HepG2 (cell line): ENCODE measurements around the gene SPAAR. TPM values are rescaled to one million over a fixed set of nuclear protein-coding genes. Genes with fewer than 3 reads are reported as not detected.
A peak's percentile ranks its signal among the peaks of the same experiment; 100 is the strongest.

Experiments
- ATAC-seq: fragments of 200-7000 bp; cut with Tn5 transposase; 3 replicates; pipeline ENCODE4 v1.9.1; 2020; ENCODE audit warnings: mild to moderate bottlenecking, moderate library complexity
- BruUV-seq: library from RNA; stranded (reverse); fragments of 400-500 nt; replicated peaks from 2 replicates; lab custom pipeline; 2021; lab: Mats Ljungman, UMichigan
- CTCF ChIA-PET: fragments of 300-600 bp; formaldehyde crosslinking; extraction: SDS; loops from one replicate; lab custom pipeline; 2021; ENCODE audit warnings: low total read pairs, inconsistent platforms, low intra/inter-chr PET ratio; lab: Yijun Ruan, JAX
- POLR2A ChIA-PET: fragments of 350-600 bp; sonication (Branson Sonifier 250); formaldehyde crosslinking; loops from one replicate; lab custom pipeline; 2020; ENCODE audit warnings: antibody characterized with exemption, inconsistent platforms; lab: Yijun Ruan, JAX
- DNase-seq: peaks from one replicate; pipeline ENCODE4 v3.0.0-alpha.2; 2015; ENCODE audit warnings: low spot score
- FAIRE-seq: peaks from 3 replicates; lab custom pipeline; 2011; peaks lifted over from hg19 to GRCh38; lab: Jason Lieb, UNC
- H2AFZ ChIP-seq: one replicate; pipeline ENCODE4 v1.6.1; 2011; ENCODE audit warnings: low read length, inconsistent platforms
- H3K27ac ChIP-seq: fragments of 300-600 bp; 3 replicates; pipeline ENCODE4 v1.8.0; 2011; ENCODE audit warnings: mixed run types, mild to moderate bottlenecking, mixed read lengths, low read length, inconsistent platforms; ENCODE audit not compliant: insufficient read depth; ENCODE audit errors: extremely low read length
- H3K27me3 ChIP-seq, 2 experiments: fragments of 200-600 bp in 1 of 2; 2 replicates in 1 of 2; 3 replicates in 1 of 2; pipeline versions ENCODE4 v1.6.0 to v1.8.0; 2011; ENCODE audit warnings: low read length in 2 of 2, mild to moderate bottlenecking in 2 of 2, moderate library complexity in 2 of 2, inconsistent platforms in 1 of 2; ENCODE audit not compliant: insufficient read depth in 2 of 2, control insufficient read depth in 1 of 2
- H3K36me3 ChIP-seq, 2 experiments: fragments of 200-600 bp in 1 of 2; replicated peaks in 1 of 2; 2 replicates in 1 of 2; 3 replicates in 1 of 2; pipeline versions ENCODE4 v1.5.1 to v1.8.0; 2011; ENCODE audit warnings: low read length in 2 of 2, inconsistent platforms in 1 of 2; ENCODE audit not compliant: insufficient read depth in 2 of 2, control insufficient read depth in 1 of 2
- H3K4me1 ChIP-seq: 2 replicates; pipeline ENCODE4 v1.5.1; 2012; ENCODE audit warnings: low read length, inconsistent platforms; ENCODE audit not compliant: insufficient read depth
- H3K4me2 ChIP-seq: 2 replicates; pipeline ENCODE4 v1.6.0; 2011; ENCODE audit warnings: low read depth, low read length, inconsistent platforms
- H3K4me3 ChIP-seq, 3 experiments: fragments of 200-600 bp in 1 of 3; sonication (generic), shearing (Covaris generic) in 1 of 3; replicated peaks in 1 of 3; 2 replicates each; pipeline ENCODE4 v1.5.1; 2011 to 2016; ENCODE audit warnings: low read length in 3 of 3, inconsistent platforms in 2 of 3, low read depth in 2 of 3, mild to moderate bottlenecking in 2 of 3, control low read depth in 1 of 3, mixed read lengths in 1 of 3; ENCODE audit not compliant: insufficient read depth in 1 of 3
- H3K79me2 ChIP-seq: one replicate; pipeline ENCODE4 v1.6.1; 2011; ENCODE audit warnings: low read length, inconsistent platforms; ENCODE audit not compliant: insufficient read depth
- H3K9ac ChIP-seq: 2 replicates; pipeline ENCODE4 v1.6.0; 2011; ENCODE audit warnings: mild to moderate bottlenecking, low read depth, low read length, inconsistent platforms; ENCODE audit not compliant: insufficient read depth
- H3K9me3 ChIP-seq: 2 replicates; pipeline ENCODE4 v1.5.1; 2012; ENCODE audit warnings: mild to moderate bottlenecking, low read length
- H4K20me1 ChIP-seq: 2 replicates; pipeline ENCODE4 v1.6.0; 2011; ENCODE audit warnings: inconsistent platforms, mild to moderate bottlenecking, low read length, moderate library complexity; ENCODE audit not compliant: insufficient read depth
- CCDC6 ChIP-seq: sonication (generic); formaldehyde crosslinking; IDR thresholded peaks from 2 replicates; pipeline ENCODE4 v1.8.1; 2022; ENCODE audit warnings: mild to moderate bottlenecking, missing genetic modification reagents, moderate library complexity
- CTCF ChIP-seq: sonication (generic); formaldehyde crosslinking; IDR thresholded peaks from 2 replicates; pipeline ENCODE4 v1.5.0; 2020; ENCODE audit warnings: mild to moderate bottlenecking, missing genetic modification reagents, moderate library complexity
- DPF2 ChIP-seq: sonication (generic); formaldehyde crosslinking; IDR thresholded peaks from 2 replicates; pipeline ENCODE4 v1.4.0; 2020; ENCODE audit warnings: mild to moderate bottlenecking, low read depth, missing genetic modification reagents, borderline replicate concordance
- DRAP1 ChIP-seq: IDR thresholded peaks from 2 replicates; pipeline ENCODE4 v1.6.1; 2016; ENCODE audit warnings: missing genetic modification reagents, missing compliant biosample characterization
- GATAD2A ChIP-seq: IDR thresholded peaks from 2 replicates; pipeline ENCODE4 v1.6.1; 2016
- HDAC2 ChIP-seq: sonication (generic); formaldehyde crosslinking; IDR thresholded peaks from 2 replicates; pipeline ENCODE4 v1.4.0; 2020; ENCODE audit warnings: missing genetic modification reagents
- MED1 ChIP-seq: sonication (generic); formaldehyde crosslinking; IDR thresholded peaks from 2 replicates; pipeline ENCODE4 v1.4.0; 2020; ENCODE audit warnings: missing genetic modification reagents
- NCOR1 ChIP-seq: fragments of 200-600 bp; sonication (generic); IDR thresholded peaks from 2 replicates; pipeline ENCODE4 v1.7.0; 2017; ENCODE audit warnings: antibody characterized with exemption, low read length, borderline replicate concordance
- RAD21 ChIP-seq: fragments of 450-650 bp; formaldehyde crosslinking; IDR thresholded peaks from 2 replicates; pipeline ENCODE4 v1.5.0; 2020; ENCODE audit warnings: mild to moderate bottlenecking
- SNRNP70 ChIP-seq: fragments of 200-400 bp; formaldehyde crosslinking; IDR thresholded peaks from 2 replicates; pipeline ENCODE4 v1.6.1; 2017; ENCODE audit warnings: mild to moderate bottlenecking, low read depth, low read length, moderate library complexity
- SOX6 ChIP-seq, 2 experiments: fragments of 450-650 bp in 1 of 2; sonication (generic) in 1 of 2; formaldehyde crosslinking in 1 of 2; IDR thresholded peaks; 2 replicates each; pipeline versions ENCODE4 v1.4.0 to v1.6.1; 2017 to 2020; ENCODE audit warnings: antibody characterized with exemption in 1 of 2, mild to moderate bottlenecking in 1 of 2, missing genetic modification reagents in 1 of 2
- SPEN ChIP-seq: sonication (generic); formaldehyde crosslinking; IDR thresholded peaks from 2 replicates; pipeline ENCODE4 v1.5.1; 2020; ENCODE audit warnings: low read depth, mild to moderate bottlenecking, missing genetic modification reagents
- STAG1 ChIP-seq: sonication (generic); formaldehyde crosslinking; IDR thresholded peaks from 2 replicates; pipeline ENCODE4 v1.4.0; 2020; ENCODE audit warnings: missing genetic modification reagents
- TGIF2 ChIP-seq: IDR thresholded peaks from 2 replicates; pipeline ENCODE4 v1.6.1; 2016; ENCODE audit warnings: control low read depth, missing compliant biosample characterization
- ZFP41 ChIP-seq: sonication (generic); formaldehyde crosslinking; IDR thresholded peaks from 2 replicates; pipeline ENCODE4 v1.4.0; 2020; ENCODE audit warnings: mild to moderate bottlenecking, missing genetic modification reagents, borderline replicate concordance
- ZKSCAN1 ChIP-seq: fragments of 150-350 bp; IDR thresholded peaks from 2 replicates; pipeline ENCODE4 v1.6.1; 2014; ENCODE audit warnings: low read length
- ZNF263 ChIP-seq: sonication (generic); formaldehyde crosslinking; IDR thresholded peaks from 2 replicates; pipeline ENCODE4 v1.4.0; 2020; ENCODE audit warnings: missing genetic modification reagents
- WGBS: methylation state at CpG from one replicate; pipeline ENCODE4 v1.1.6; 2017; ENCODE audit warnings: low lambda C conversion rate; 5-methylcytosine and 5-hydroxymethylcytosine counted together
- in situ Hi-C: cut with HindIII; loops from 2 replicates; pipeline ENCODE4 v1.10.0; 2017; ENCODE audit warnings: low pct_unique_long_range_greater_than_20kb; ENCODE audit not compliant: extremely low pct_ligation_motif_present
- intact Hi-C: fragments of 100-400 bp; cut with micrococcal nuclease; formaldehyde crosslinking; loops from one replicate; pipeline ENCODE4 v1.10.0; 2022; ENCODE audit not compliant: unreplicated experiment
- polyA plus RNA-seq, 8 experiments: library from polyadenylated mRNA; depleted of rRNA in 3 of 8; stranded (reverse) in 7 of 8; unstranded in 1 of 8; fragments of >200 nt; fragmentation: Illumina TruSeq in 4 of 8; extraction: Trizol in 4 of 8; gene quantifications; 2 replicates each; pipeline versions ENCODE4 v1.2.1 to v1.2.3, GENCODE V29; 2011 to 2016; ENCODE audit warnings: low read depth in 4 of 8, missing spikeins in 1 of 8, mixed read lengths in 1 of 8; ENCODE audit not compliant: insufficient read depth in 1 of 8
- total RNA-seq, 5 experiments: library from RNA; depleted of rRNA; stranded (reverse); fragments of >200 nt; fragmentation: Illumina TruSeq; extraction: Trizol; gene quantifications; 2 replicates each; pipeline ENCODE4 v1.2.3, GENCODE V29; 2016; ENCODE audit warnings: low read depth in 1 of 5
- TF ChIP-seq, protein P1 (sequence below): sonication (generic); formaldehyde crosslinking; IDR thresholded peaks from 2 replicates; pipeline ENCODE4 v1.4.0; 2020; ENCODE audit warnings: missing genetic modification reagents

The SPAAR gene
- total and polyA plus RNA-seq, 2 of the 13 experiments (the other 11 are each of a cell fraction or from before 2014, with no cell fraction given), result 0.07 TPM; not detected in 1

DNA sequence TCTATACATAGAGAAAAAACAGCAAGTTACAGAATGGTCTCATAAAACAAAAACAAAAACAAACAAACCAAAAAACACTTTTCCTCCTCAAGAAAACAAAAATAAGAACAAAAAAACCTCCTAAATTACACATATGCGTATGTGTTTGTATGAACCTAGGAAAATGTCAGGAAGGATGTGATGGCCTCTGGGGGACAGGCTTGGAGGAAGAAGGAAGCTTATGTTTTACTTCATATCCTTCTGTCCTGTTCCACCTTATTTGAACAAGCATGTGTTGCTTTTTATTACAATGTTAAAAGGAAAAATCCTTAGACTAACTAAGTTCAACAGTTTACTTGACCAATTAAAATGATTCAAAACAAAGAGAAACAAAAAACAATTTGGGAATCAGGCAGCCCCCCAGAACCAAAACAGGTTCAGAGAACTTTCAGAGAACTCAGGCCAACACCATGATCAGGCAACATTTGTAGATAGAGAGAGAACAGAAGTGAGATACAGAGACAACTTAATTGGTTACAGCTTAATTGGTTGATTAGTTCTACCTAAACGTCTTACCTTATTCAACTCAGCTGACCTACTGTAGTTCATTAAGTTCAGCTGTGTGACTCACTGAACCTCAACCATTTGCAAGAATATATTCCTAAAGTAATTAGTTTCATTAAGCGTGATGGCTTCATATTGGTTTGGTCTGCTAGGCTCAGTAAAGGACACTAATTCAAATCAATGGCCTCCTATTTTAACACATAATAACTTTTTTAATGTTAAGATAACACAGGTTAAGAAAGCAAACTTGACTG, 10.1 kb downstream of the SPAAR start (continued):
- no peak for TF ChIP-seq DRAP1 (CRISPR knock-in tag)

GRCh38 chr9:35920051-35920620, 10.8 kb downstream of the SPAAR start:
- in situ Hi-C loops, result no loop called here
- peak; percentile 36 for DNase-seq
- TF ChIP-seq SNRNP70, result no peak
- TF ChIP-seq RAD21 (CRISPR knock-in tag), result 0 out of 2 replicates have a peak, but pooled peaks have one; percentile 26
- no peak for TF ChIP-seq CCDC6
- peak; percentile 30; the same call in 1 of the 2 replicates for TF ChIP-seq ZNF263 (CRISPR knock-in tag)
- no peak for TF ChIP-seq ZKSCAN1
- TF ChIP-seq NCOR1, result peak; percentile 56; the same call in 1 of the 2 replicates
- TF ChIP-seq ZFP41 (CRISPR knock-in tag), result no peak
- TF ChIP-seq MED1 (CRISPR knock-in tag), result 0 out of 2 replicates have a peak, but pooled peaks have one; percentile 31
- 0 out of 2 replicates have a peak, but pooled peaks have one; percentile 24 for TF ChIP-seq GATAD2A
- peak; percentile 56; the same call in 1 of the 2 replicates for TF ChIP-seq TGIF2
- TF ChIP-seq HDAC2 (CRISPR knock-in tag), result no peak
- TF ChIP-seq DRAP1 (CRISPR knock-in tag), result 0 out of 2 replicates have a peak, but pooled peaks have one; percentile 11
- peak; percentile 13; the same call in 1 of the 2 replicates for TF ChIP-seq DPF2 (CRISPR knock-in tag)
- TF ChIP-seq SPEN (CRISPR knock-in tag), result peak; percentile 50; the same call in 1 of the 2 replicates
- peak; percentile 67 for TF ChIP-seq CTCF
- TF ChIP-seq, protein P1, sequence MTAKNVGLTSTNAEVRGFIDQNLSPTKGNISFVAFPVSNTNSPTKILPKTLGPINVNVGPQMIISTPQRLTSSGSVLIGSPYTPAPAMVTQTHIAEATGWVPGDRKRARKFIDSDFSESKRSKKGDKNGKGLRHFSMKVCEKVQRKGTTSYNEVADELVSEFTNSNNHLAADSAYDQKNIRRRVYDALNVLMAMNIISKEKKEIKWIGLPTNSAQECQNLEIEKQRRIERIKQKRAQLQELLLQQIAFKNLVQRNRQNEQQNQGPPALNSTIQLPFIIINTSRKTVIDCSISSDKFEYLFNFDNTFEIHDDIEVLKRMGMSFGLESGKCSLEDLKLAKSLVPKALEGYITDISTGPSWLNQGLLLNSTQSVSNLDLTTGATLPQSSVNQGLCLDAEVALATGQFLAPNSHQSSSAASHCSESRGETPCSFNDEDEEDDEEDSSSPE (CRISPR knock-in tag), result 0 out of 2 replicates have a peak, but pooled peaks have one; percentile 32
- no peak for TF ChIP-seq SOX6 (IDR thresholded peaks at IDR 0.05)
- TF ChIP-seq SOX6 (CRISPR knock-in tag; IDR thresholded peaks at IDR 0.05), result 0 out of 2 replicates have a peak, but pooled peaks have one; percentile 7
- TF ChIP-seq STAG1 (CRISPR knock-in tag), result peak; percentile 33

More at GRCh38 chr9:35920051-35920620, 10.8 kb downstream of the SPAAR start:
- H3K4me1 ChIP-seq, result peaks cover 46% of the 10 kb centered on the region
- peak overlapping the region; percentile 34 for H2AFZ ChIP-seq
- CTCF ChIA-PET, result no interaction called here
- H3K4me3 ChIP-seq, result peak overlapping the region in 1 of 3 experiments; percentile 19; a peak in 1 of 6 replicates
- ATAC-seq (peak; percentile 92), FAIRE-seq (peak; percentile 70)
- H4K20me1 ChIP-seq, result no peaks in the 10 kb centered on the region
- BruUV-seq, result no TSS peak
- peak overlapping the region; percentile 46 for H3K27ac ChIP-seq
- H3K9ac ChIP-seq, result no peak overlapping the region
- WGBS, result 4% methylated on average over 4 of the region's 4 CpGs
- intact Hi-C loops, result no loop called here
- POLR2A ChIA-PET, result interaction anchor here (1.1 kb wide), 2 partner anchors 13 to 119 kb away, joined by 3 read pairs; no protein-coding TSS in a partner anchor
- H3K36me3 ChIP-seq, result no peaks in the 10 kb centered on the region
- H3K9me3 ChIP-seq, result no peaks in the 10 kb centered on the region
- H3K4me2 ChIP-seq, result peak overlapping the region; percentile 67
- no peaks in the 10 kb centered on the region for H3K27me3 ChIP-seq
- H3K79me2 ChIP-seq, result no peaks in the 10 kb centered on the region
